GM19397 (cell line): ENCODE data around the gene SPOCD1.

Experiments
- ATAC-seq: cut with Tn5 transposase; IDR thresholded peaks from one replicate; pipeline ENCODE4 v1.9.1; 2021; ENCODE audit warnings: mild to moderate bottlenecking, moderate library complexity; ENCODE audit not compliant: unreplicated experiment

SPOCD1 gene

GRCh38 chr1:31774495-31774894 lies 41.3 kb downstream of the SPOCD1 start:
- no peak for ATAC-seq

GRCh38 chr1:31773861-31774260 lies 42.0 kb downstream of the SPOCD1 start:
- ATAC-seq, result no peak

- no peak for ATAC-seq
Measured at GRCh38 chr1:31772669-31773248, 43.1 kb downstream of the SPOCD1 start.

- no peak for ATAC-seq
Measured at GRCh38 chr1:31771891-31772668, 43.7 kb downstream of the SPOCD1 start.

- no peak for ATAC-seq
Measured at GRCh38 chr1:31769720-31770390, 46.0 kb downstream of the SPOCD1 start.

- no peak for ATAC-seq
Measured at GRCh38 chr1:31768939-31769704, 46.7 kb downstream of the SPOCD1 start.

- ATAC-seq, result no peak
Measured at GRCh38 chr1:31768407-31768907, 47.4 kb downstream of the SPOCD1 start.

GRCh38 chr1:31767225-31767624 lies 48.6 kb downstream of the SPOCD1 start:
- no peak for ATAC-seq

- no peak for ATAC-seq
Measured at GRCh38 chr1:31765516-31765915, 50.3 kb downstream of the SPOCD1 start.

- ATAC-seq, result no peak
Measured at GRCh38 chr1:31765041-31765467, 50.8 kb downstream of the SPOCD1 start.

GRCh38 chr1:31764312-31765040 lies 51.3 kb downstream of the SPOCD1 start, which contains the start of gene ADGRB2:
Gene ADGRB2, minus strand, starts transcription at chr1:31764340. Its CDS starts 7,119 bp downstream, at chr1:31757221.
- ATAC-seq, result no peak

- no peak for ATAC-seq
Measured at GRCh38 chr1:31763671-31764311, 52.0 kb downstream of the SPOCD1 start.

GRCh38 chr1:31762726-31763670 lies 52.8 kb downstream of the SPOCD1 start:
- ATAC-seq, result no peak

GRCh38 chr1:31762323-31762722 lies 53.5 kb downstream of the SPOCD1 start:
- ATAC-seq, result no peak

- ATAC-seq, result no peak
Measured at GRCh38 chr1:31761883-31762282, 53.9 kb downstream of the SPOCD1 start.

- no peak for ATAC-seq
Measured at GRCh38 chr1:31760471-31761470, 55.1 kb downstream of the SPOCD1 start.

- no peak for ATAC-seq
Measured at GRCh38 chr1:31759298-31760023, 56.4 kb downstream of the SPOCD1 start.
